Spleen (tissue), 11 donors: ENCODE measurements around the gene RNF114. TPM values are rescaled to one million over a fixed set of nuclear protein-coding genes. Genes with fewer than 3 reads are reported as not detected.
"Not testable (repeated sequence)": the region's sequence is repeated elsewhere in the genome, so short reads cannot be mapped to it uniquely, and the experiment has no call there.

ENCODE experiments used
- DNase-seq: peaks from one replicate; pipeline ENCODE4 v3.0.0-alpha.2; 2020
- H3K27ac ChIP-seq, 8 donors: fragments of 200-600 bp; sonication (generic) in 7 of 8; 1 replicate in 4 of 8; 2 replicates in 4 of 8; pipeline versions ENCODE4 v1.5.0 to v1.8.0; 2016 to 2021; ENCODE audit warnings: inconsistent platforms in 4 of 8, mild to moderate bottlenecking in 4 of 8, moderate library complexity in 1 of 8
- H3K27me3 ChIP-seq, 7 donors: fragments of 200-600 bp; sonication (generic) in 6 of 7; replicated peaks in 1 of 7; 1 replicate in 4 of 7; 2 replicates in 3 of 7; pipeline versions ENCODE4 v1.5.0 to v1.8.0; 2016 to 2021; ENCODE audit warnings: inconsistent platforms in 3 of 7, mild to moderate bottlenecking in 1 of 7
- H3K36me3 ChIP-seq, 6 donors: fragments of 200-600 bp; sonication (generic) in 5 of 6; 1 replicate in 4 of 6; 2 replicates in 2 of 6; pipeline versions ENCODE4 v1.5.0 to v1.8.0; 2016 to 2021; ENCODE audit warnings: inconsistent platforms in 2 of 6
- H3K4me1 ChIP-seq, 6 donors: fragments of 200-600 bp; sonication (generic) in 5 of 6; 1 replicate in 3 of 6; 2 replicates in 3 of 6; pipeline versions ENCODE4 v1.5.0 to v1.8.0; 2016 to 2021; ENCODE audit warnings: inconsistent platforms in 3 of 6
- H3K4me3 ChIP-seq, 8 donors: fragments of 200-600 bp; sonication (generic) in 7 of 8; 1 replicate in 4 of 8; 2 replicates in 4 of 8; pipeline versions ENCODE4 v1.5.0 to v1.8.0; 2016 to 2021; ENCODE audit warnings: inconsistent platforms in 4 of 8, mild to moderate bottlenecking in 4 of 8, moderate library complexity in 2 of 8
- H3K9me3 ChIP-seq, 8 donors: fragments of 200-600 bp; sonication (generic) in 7 of 8; 1 replicate in 4 of 8; 2 replicates in 4 of 8; pipeline versions ENCODE4 v1.5.0 to v1.8.0; 2016 to 2021; ENCODE audit warnings: inconsistent platforms in 4 of 8
- CTCF ChIP-seq, 11 experiments: fragments of 200-600 bp in 7 of 11; fragments of 450-650 bp in 4 of 11; sonication (generic) in 4 of 11; IDR thresholded peaks in 8 of 11; conservative IDR thresholded peaks in 3 of 11; 1 replicate in 7 of 11; 2 replicates in 4 of 11; pipeline versions ENCODE4 v1.4.0 to v1.8.0; 2016 to 2021; ENCODE audit warnings: antibody characterized with exemption in 11 of 11, inconsistent platforms in 4 of 11, mild to moderate bottlenecking in 1 of 11
- POLR2A ChIP-seq, 3 donors: fragments of 450-650 bp; IDR thresholded peaks; one replicate each; pipeline ENCODE4 v1.5.1; 2017; ENCODE audit warnings: antibody characterized with exemption in 3 of 3, mild to moderate bottlenecking in 1 of 3
- POLR2AphosphoS5 ChIP-seq, 3 donors: sonication (generic); formaldehyde crosslinking; IDR thresholded peaks; one replicate each; pipeline ENCODE4 v1.5.1; 2017; ENCODE audit warnings: antibody characterized with exemption in 3 of 3
- WGBS, 5 donors: extraction: QIAGEN DNeasy Blood & Tissue Kit in 3 of 5; methylation state at CpG; one replicate each; pipeline versions ENCODE4 v1.1.5 to v1.1.7; 2013 to 2018; 5-methylcytosine and 5-hydroxymethylcytosine counted together
- intact Hi-C: fragments of 100-400 bp; cut with DNase I; formaldehyde crosslinking; loops from one replicate; pipeline ENCODE4 v1.15.0; 2023; ENCODE audit warnings: low total_unique reads
- polyA plus RNA-seq, 3 donors: library from polyadenylated mRNA; stranded (reverse); fragments of 200-250 nt; gene quantifications; one replicate each; pipeline ENCODE4 v1.2.1, GENCODE V29; 2013
- total RNA-seq, 7 donors: library from RNA; depleted of rRNA in 3 of 7; stranded (reverse); fragments of >200 nt in 3 of 7; fragmentation: NEBNext Ultra II Directional in 4 of 7; extraction: Animal tissue kit (Norgen Biotek cat#: 25700) in 4 of 7; gene quantifications; one replicate each; pipeline versions ENCODE4 v1.1.0 to v1.2.1, GENCODE V29; 2016 to 2021
- donor health status: healthy with polysubstance abuse.
- donor health status: DM: no; HTN: no; CAD: no; lungs with moderate emphysema.
- donor health status: DM: no; HTN: no; CAD: no.
- donor health status: Bipolar disorder and iron deficiency.
- donor health status: healthy.
- donor health status: DM: no; HTN: no; CAD: no.
- donor health status: DM: yes; HTN: yes; CAD: no.

Gene RNF114
- total and polyA plus RNA-seq, 10 donors: 35.5 to 246 (median 108) TPM

- TF ChIP-seq POLR2AphosphoS5 (IDR thresholded peaks at IDR 0.05): no peak
- TF ChIP-seq CTCF (IDR thresholded peaks at IDR 0.05 in 8 of 11, conservative IDR thresholded peaks at IDR 0.05 in 3 of 11): no peak
- no peak for TF ChIP-seq POLR2A (IDR thresholded peaks at IDR 0.05)
- H3K9me3 ChIP-seq: no peaks in the 10 kb centered on the region
- intact Hi-C loops: no loop called here
- WGBS, 5 donors: 90 to 97% (median 95%) methylated on average over 3 of the region's 3 CpGs
- H3K4me3 ChIP-seq: no peak overlapping the region
- H3K27ac ChIP-seq: no peak overlapping the region
- H3K4me1 ChIP-seq: peaks cover 0 to 36% (median 11%) of the 10 kb centered on the region in 6 donors
- no peak for DNase-seq
- H3K36me3 ChIP-seq: peaks cover 7 to 100% (median 89%) of the 10 kb centered on the region in 6 donors
- H3K27me3 ChIP-seq: no peaks in the 10 kb centered on the region
Measured at GRCh38 chr20:49948178-49948577, 12.0 kb downstream of the RNF114 start.

- Histone ChIP-seq H3K27ac (no peak overlapping the region), H3K4me1 (peaks cover 0 to 31% (median 8%) of the 10 kb centered on the region in 6 donors), H3K27me3 (no peaks in the 10 kb centered on the region), H3K36me3 (peaks cover 7 to 100% (median 93%) of the 10 kb centered on the region in 6 donors), H3K9me3 (no peaks in the 10 kb centered on the region), H3K4me3 (no peak overlapping the region)
- intact Hi-C loops: no loop called here
- WGBS, 5 donors: 73 to 90% (median 83%) methylated on average over 11 of the region's 11 CpGs
- no peak for TF ChIP-seq POLR2A (IDR thresholded peaks at IDR 0.05)
- DNase-seq: no peak
Measured at GRCh38 chr20:49948809-49949507, 12.8 kb downstream of the RNF114 start.

- Histone ChIP-seq H3K27ac (no peak overlapping the region), H3K4me1 (peaks cover 0 to 10% (median 0%) of the 10 kb centered on the region in 6 donors), H3K36me3 (peaks cover 6 to 100% (median 95%) of the 10 kb centered on the region in 6 donors), H3K4me3 (no peak overlapping the region), H3K9me3 (no peaks in the 10 kb centered on the region), H3K27me3 (no peaks in the 10 kb centered on the region)
- intact Hi-C loops: no loop called here
- TF ChIP-seq CTCF (IDR thresholded peaks at IDR 0.05 in 8 of 11, conservative IDR thresholded peaks at IDR 0.05 in 3 of 11): no peak
- no peak for TF ChIP-seq POLR2AphosphoS5 (IDR thresholded peaks at IDR 0.05)
- 82 to 96% (median 92%) methylated on average over 4 of the region's 4 CpGs for WGBS, 5 donors
- no peak for DNase-seq
Measured at GRCh38 chr20:49951151-49951550, 15.0 kb downstream of the RNF114 start.

- Histone ChIP-seq H3K9me3 (no peaks in the 10 kb centered on the region), H3K36me3 (peaks cover 6 to 100% (median 82%) of the 10 kb centered on the region in 6 donors), H3K4me1 (peaks cover 0 to 11% (median 0%) of the 10 kb centered on the region in 6 donors), H3K4me3 (no peak overlapping the region), H3K27me3 (no peaks in the 10 kb centered on the region), H3K27ac (no peak overlapping the region)
- no peak for TF ChIP-seq POLR2A (IDR thresholded peaks at IDR 0.05)
- TF ChIP-seq POLR2AphosphoS5 (IDR thresholded peaks at IDR 0.05): peak in 1 of 3 donors; percentile 33
- 92 to 100% (median 96%) methylated on average over 3 of the region's 3 CpGs for whole genome bisulfite sequencing, 5 donors
- intact Hi-C loops: no loop called here
- DNase-seq: peak; percentile 40
Measured at GRCh38 chr20:49955167-49955566, 19.0 kb downstream of the RNF114 start.

GRCh38 chr20:49955830-49956396 is 19.7 kb downstream of the RNF114 start:
- DNase-seq: peak; percentile 7

More at GRCh38 chr20:49955830-49956396, 19.7 kb downstream of the RNF114 start:
- 86 to 94% (median 90%) methylated on average over 12 of the region's 12 CpGs for WGBS, 5 donors
- H3K4me1 ChIP-seq: peaks cover 0 to 11% (median 0%) of the 10 kb centered on the region in 6 donors
- H3K27ac ChIP-seq, intact Hi-C loops, H3K9me3 ChIP-seq, H3K27me3 ChIP-seq, H3K4me3 ChIP-seq: not testable (repeated sequence)
- peaks cover 6 to 100% (median 75%) of the 10 kb centered on the region in 6 donors for H3K36me3 ChIP-seq
